NCI-H2196 treated with DMSO at 0.1 percent for 48 hours (cell line): ENCODE data around the gene TSHZ1.
A peak's percentile ranks its signal among the peaks of the same experiment; 100 is the strongest.
"Not testable (repeated sequence)": the region's sequence is repeated elsewhere in the genome, so short reads cannot be mapped to it uniquely, and the experiment has no call there.

Experiments
- DNase-seq: peaks from one replicate; lab custom pipeline; 2025; ENCODE audit not compliant: unreplicated experiment; lab: John Stamatoyannopoulos, UW

TSHZ1 gene

GRCh38 chr18:75183524-75183923 is 27.1 kb upstream of the TSHZ1 start:
- no peak for DNase-seq

- DNase-seq = no peak
These were observed 26.6 kb upstream of the TSHZ1 start for GRCh38 chr18:75183973-75184493.

GRCh38 chr18:75185460-75185859 is 25.1 kb upstream of the TSHZ1 start:
- DNase-seq = no peak

DNA sequence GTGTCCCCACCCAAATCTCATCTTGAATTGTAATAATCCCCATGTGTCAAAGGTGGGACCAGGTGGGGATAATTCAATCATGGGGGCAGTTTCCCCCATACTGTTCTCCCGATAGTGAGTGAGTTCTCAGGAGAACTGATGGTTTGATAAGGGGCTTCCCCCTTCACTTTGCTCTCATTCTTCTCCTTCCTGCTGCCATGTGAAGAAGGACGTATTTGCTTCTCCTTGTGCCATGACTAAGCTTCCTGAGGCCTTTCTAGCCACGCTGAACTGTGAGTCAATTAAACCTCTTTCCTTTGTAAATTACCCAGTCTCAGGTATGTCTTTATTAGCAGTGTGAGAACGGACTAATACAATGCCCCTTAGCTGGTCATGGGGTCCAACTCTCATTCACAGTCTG is 22.9 kb upstream of the TSHZ1 start:
- not testable (repeated sequence) for DNase-seq

- DNase-seq = no peak
These were observed 20.9 kb upstream of the TSHZ1 start for GRCh38 chr18:75189696-75190095.

- no peak for DNase-seq
These were observed 17.7 kb upstream of the TSHZ1 start for GRCh38 chr18:75192899-75193298.

- DNase-seq = no peak
These were observed 12.6 kb upstream of the TSHZ1 start for GRCh38 chr18:75198036-75198435.

DNA sequence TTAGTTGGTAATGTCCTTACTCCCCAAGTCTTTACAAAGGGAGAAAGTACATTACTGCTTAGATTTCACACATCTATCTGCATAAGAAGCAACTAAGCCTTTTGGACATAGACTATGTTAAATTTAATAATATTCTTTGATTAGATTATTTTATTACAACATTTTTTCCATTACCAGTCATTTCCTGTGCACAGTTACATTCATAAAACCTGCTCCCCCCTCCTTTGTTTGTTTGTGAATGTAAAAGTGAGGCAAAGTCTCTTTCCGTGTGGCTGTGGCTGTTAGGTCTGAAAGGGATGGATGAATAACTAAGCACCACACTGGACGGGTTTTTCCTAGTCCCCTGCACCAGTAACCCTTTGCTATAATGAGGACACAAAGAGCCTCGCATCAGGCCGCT is 11.3 kb upstream of the TSHZ1 start:
- no peak for DNase-seq

- no peak for DNase-seq
These were observed 10.5 kb upstream of the TSHZ1 start for GRCh38 chr18:75200071-75200470.

DNA sequence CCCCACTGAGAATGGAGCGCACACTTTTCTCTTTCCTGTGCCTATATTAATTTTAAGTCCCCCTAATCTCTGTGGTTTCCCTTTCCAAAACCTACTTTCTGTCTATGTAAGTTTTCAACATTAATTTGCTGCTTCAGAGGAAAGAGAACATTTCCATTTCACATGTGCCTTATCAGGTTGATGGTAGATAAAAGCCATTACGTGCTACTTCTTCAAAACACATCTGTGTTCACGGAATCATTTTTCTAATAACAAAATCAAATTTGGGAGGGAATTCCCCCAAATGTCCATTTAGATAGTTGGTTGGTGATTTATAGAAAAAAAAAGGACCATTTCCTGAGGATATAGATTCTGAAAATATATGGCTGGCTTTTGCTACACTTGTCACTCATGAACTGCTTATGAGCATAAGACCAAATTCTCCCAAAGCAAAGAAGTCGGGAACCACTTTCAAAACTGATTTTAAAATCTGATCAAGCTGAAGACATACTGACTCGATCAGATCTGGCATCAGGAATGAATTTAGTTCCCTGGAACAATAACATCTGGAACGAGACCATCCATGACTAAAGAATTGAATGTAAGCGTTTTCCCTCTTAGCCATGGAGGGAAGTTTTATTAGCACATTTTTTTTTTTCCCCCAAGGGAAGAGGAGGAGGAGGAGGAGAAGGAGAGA is 9.9 kb upstream of the TSHZ1 start:
- DNase-seq = no peak

DNA sequence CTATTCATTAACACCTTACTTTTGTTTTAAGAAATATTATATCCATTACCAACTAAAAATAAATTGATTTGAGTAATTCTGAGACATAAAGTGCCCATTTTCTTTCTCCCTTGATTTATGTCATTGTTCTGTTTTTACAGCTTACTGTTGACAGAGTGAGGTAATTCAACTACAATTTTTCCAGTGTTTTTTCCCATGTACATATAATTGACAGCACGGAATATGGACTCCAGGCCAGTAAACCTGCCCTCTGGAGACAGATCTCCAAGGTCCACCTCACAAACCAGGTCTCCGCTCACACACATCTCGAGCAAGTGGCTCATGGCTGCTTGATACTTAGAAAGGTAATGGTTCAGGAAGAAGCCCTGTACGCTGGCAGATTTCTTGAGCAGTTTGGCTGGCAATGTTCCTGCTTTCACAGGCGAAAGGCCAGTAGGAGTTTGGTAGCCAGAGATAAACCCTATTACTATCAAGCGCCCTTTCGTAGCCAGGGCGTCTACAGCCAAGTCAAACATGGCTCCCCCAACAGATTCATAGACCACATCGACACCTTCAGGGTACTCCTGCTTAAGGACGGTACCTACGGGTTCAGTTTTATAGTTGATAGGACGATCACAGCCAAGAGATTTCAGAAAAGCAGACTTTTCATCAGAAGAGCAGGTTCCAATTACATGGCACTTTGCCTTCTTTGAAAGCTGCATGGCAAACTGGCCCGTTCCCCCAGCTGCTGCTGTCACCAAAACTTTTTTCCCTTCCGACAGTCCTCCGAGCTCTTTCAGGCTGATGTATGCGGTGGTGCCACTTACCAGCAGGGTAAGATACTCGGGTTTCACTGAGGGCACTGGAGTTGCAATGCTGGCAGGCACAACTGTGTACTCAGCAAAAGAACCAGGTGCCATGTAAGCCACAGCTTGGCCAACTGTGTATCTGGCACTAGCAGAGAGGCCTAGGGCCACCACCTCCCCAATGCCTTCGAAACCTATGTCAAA is 9.0 kb upstream of the TSHZ1 start:
- peak; percentile 71 for DNase-seq

- no peak for DNase-seq
These were observed 7.8 kb upstream of the TSHZ1 start for GRCh38 chr18:75202696-75203365.

- no peak for DNase-seq
These were observed 7.0 kb upstream of the TSHZ1 start for GRCh38 chr18:75203416-75204268.

GRCh38 chr18:75204269-75204731 is 6.3 kb upstream of the TSHZ1 start:
- no peak for DNase-seq

DNA sequence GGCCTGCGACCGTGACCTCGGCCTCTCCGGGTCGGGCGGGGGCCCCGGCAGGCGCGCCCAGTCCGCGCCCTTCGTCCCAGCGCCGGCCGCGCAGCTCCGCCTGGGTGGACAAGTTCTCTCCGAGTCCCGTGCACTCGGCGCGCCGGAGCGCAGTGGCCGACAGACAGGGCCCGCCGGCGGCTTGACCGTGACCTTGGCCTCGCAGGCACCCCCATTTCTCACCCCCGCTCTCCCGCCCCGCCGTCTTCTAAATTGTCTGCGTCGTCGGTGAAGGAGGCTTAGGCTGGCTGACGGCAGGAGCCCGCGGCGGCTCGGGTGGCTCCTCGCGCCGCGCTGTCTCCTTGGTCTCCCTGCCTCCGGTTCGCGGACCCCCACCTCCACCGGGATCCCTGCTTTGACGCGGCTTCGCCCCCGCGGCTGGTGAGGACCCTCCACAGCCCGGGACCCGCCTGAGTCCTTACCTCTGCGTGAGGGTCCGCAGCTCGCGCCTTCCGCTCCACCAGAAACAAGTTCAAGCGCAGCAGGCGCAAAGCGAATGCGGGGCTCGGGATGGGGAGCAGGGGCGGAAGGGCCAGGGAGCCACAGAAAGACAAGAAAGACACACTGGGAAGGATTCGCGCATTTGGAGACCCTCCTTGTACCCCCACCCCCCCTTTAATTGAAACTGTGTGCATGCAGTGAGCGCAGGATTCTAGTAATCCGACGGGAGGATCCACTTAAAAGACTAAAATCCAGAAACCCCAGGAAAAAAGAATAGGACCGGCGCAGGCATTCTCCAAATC is 5.7 kb upstream of the TSHZ1 start:
- DNase-seq = no peak

DNA sequence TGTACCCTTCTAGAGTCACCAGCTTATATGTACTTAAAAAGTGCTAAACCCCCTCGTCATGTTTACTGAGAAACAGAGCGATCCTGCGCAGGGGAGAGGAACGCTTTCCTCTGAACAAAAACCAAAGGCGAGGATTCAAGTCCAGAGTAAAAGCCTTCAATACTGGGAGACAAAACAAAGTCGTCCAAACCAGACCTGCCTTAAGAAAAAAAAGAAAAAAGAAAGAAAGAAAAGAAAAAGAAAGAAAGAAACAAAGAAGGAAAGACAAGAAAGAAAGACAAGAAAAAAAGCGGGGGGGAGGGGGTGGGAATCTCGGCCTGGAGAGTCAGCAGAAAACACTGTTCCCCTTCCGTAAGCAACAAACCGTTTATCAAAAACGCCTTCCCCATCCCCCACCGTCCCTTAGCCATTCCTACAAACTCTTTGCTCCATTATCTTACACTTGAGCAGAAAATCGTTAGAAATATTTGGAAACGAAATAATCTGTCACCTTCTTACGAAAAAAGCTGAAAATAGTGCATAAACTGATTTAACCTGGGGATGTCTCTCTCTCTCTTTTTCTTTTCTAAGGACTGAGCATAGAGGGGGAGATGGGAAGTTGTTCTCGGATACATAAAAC is 5.0 kb upstream of the TSHZ1 start:
- no peak for DNase-seq

GRCh38 chr18:75206452-75207309 is 3.9 kb upstream of the TSHZ1 start:
- DNase-seq = no peak
